Thyroid gland (tissue), 4 donors: ENCODE data around the gene NAIF1.

Source experiments
- CTCF ChIP-seq, 6 experiments: fragments of 200-600 bp in 3 of 6; fragments of 450-650 bp in 3 of 6; sonication (generic) in 3 of 6; IDR thresholded peaks; one replicate each; pipeline ENCODE4 v1.5.1; 2016 to 2019; ENCODE audit warnings: antibody characterized with exemption in 6 of 6, mild to moderate bottlenecking in 2 of 6, inconsistent platforms in 1 of 6, moderate library complexity in 1 of 6
- POLR2A ChIP-seq, 2 donors: fragments of 450-650 bp; IDR thresholded peaks; one replicate each; pipeline ENCODE4 v1.6.1; 2017; ENCODE audit warnings: antibody characterized with exemption in 2 of 2, mild to moderate bottlenecking in 2 of 2, moderate library complexity in 1 of 2

- TF ChIP-seq POLR2A (IDR thresholded peaks at IDR 0.05) (no peak), CTCF (IDR thresholded peaks at IDR 0.05) (peak in 1 of 6 experiments; percentile 9)
These were observed 37.1 kb upstream of the NAIF1 start for GRCh38 chr9:128104171-128104618.
